Anterior cingulate cortex (tissue), 58 donors: Measurements from ENCODE around the gene KCNA2.

ENCODE experiments used
- DNase-seq, 58 donors: peaks; one replicate each; lab custom pipeline; 2025; lab: John Stamatoyannopoulos, UW

The KCNA2 gene

GRCh38 chr1:110576441-110576840 lies 29.7 kb downstream of the KCNA2 start:
- DNase-seq = no peak

- no peak for DNase-seq
Observed at GRCh38 chr1:110573314-110573713, 32.8 kb downstream of the KCNA2 start.

- DNase-seq = no peak
Observed at GRCh38 chr1:110572751-110573150, 33.4 kb downstream of the KCNA2 start.

GRCh38 chr1:110570901-110571300 lies 35.3 kb downstream of the KCNA2 start:
- DNase-seq = no peak

GRCh38 chr1:110570307-110570706 lies 35.9 kb downstream of the KCNA2 start:
- DNase-seq = no peak

- no peak for DNase-seq
Observed at GRCh38 chr1:110566836-110567235, 39.3 kb downstream of the KCNA2 start.

- DNase-seq = peak in 56 of 58 donors; percentile 14 to 92 (median 75)
Observed at GRCh38 chr1:110565565-110565964, 40.6 kb downstream of the KCNA2 start.

GRCh38 chr1:110563089-110563488 lies 43.1 kb downstream of the KCNA2 start:
- DNase-seq = no peak

- no peak for DNase-seq
Observed at GRCh38 chr1:110561596-110561995, 44.6 kb downstream of the KCNA2 start.

GRCh38 chr1:110559157-110559556 lies 47.0 kb downstream of the KCNA2 start:
- no peak for DNase-seq

GRCh38 chr1:110557481-110557880 lies 48.7 kb downstream of the KCNA2 start:
- no peak for DNase-seq

GRCh38 chr1:110556471-110556807 lies 49.7 kb downstream of the KCNA2 start:
- DNase-seq = peak in 55 of 58 donors; percentile 52 to 97 (median 87)

- peak in 55 of 58 donors; percentile 54 to 97 (median 87) for DNase-seq
Observed at GRCh38 chr1:110555807-110556470, 50.2 kb downstream of the KCNA2 start.

- peak in 55 of 58 donors; percentile 25 to 83 (median 65) for DNase-seq
Observed at GRCh38 chr1:110554871-110555801, 51.0 kb downstream of the KCNA2 start.

GRCh38 chr1:110551278-110551809 lies 54.8 kb downstream of the KCNA2 start:
- no peak for DNase-seq

- DNase-seq = no peak
Observed at GRCh38 chr1:110549831-110550230, 56.3 kb downstream of the KCNA2 start.

- DNase-seq = peak in 9 of 58 donors; percentile 3 to 26 (median 11)
Observed at GRCh38 chr1:110548381-110548780, 57.8 kb downstream of the KCNA2 start.

GRCh38 chr1:110547017-110547416 lies 59.1 kb downstream of the KCNA2 start:
- DNase-seq = no peak

GRCh38 chr1:110545492-110545891 lies 60.7 kb downstream of the KCNA2 start:
- no peak for DNase-seq

- DNase-seq = no peak
Observed at GRCh38 chr1:110544753-110545152, 61.4 kb downstream of the KCNA2 start.
